NCI-H345 (cell line): Measurements from ENCODE around the gene ZNF674.

Experiments
- DNase-seq: peaks from one replicate; lab custom pipeline; 2025; lab: John Stamatoyannopoulos, UW

Gene ZNF674

GRCh38 chrX:46545111-46546005 is at the start of gene ZNF674:
ZNF674 (minus strand) TSS chrX:46545421; CDS start chrX:46542087, 3,334 bp downstream.
- DNase-seq, result peak; percentile 90

GRCh38 chrX:46589977-46590723 is 44.9 kb upstream of the ZNF674 start:
- DNase-seq, result no peak

DNA sequence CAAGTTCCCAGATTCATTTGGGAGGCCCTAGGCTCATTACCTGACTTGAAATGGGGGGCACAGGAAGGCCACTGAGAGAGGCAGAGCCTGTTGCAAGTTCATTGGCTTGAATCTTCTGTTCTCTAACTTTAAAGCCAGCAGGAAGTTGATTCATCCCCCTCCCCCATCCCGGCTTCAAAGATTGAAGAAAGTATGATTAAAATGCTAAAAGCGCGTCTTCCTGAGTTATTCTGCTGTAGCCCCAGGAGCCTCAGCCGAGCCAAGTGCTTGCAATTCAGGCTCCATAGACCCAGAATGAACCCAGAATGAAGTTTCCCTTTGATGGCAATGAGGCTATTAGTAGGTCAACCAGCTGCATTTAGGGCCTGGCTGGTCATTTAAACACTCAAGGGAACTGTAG is 43.0 kb upstream of the ZNF674 start:
- no peak for DNase-seq

GRCh38 chrX:46587753-46588171 is 42.5 kb upstream of the ZNF674 start:
- no peak for DNase-seq

GRCh38 chrX:46587158-46587557 is 41.9 kb upstream of the ZNF674 start:
- DNase-seq, result no peak

DNA sequence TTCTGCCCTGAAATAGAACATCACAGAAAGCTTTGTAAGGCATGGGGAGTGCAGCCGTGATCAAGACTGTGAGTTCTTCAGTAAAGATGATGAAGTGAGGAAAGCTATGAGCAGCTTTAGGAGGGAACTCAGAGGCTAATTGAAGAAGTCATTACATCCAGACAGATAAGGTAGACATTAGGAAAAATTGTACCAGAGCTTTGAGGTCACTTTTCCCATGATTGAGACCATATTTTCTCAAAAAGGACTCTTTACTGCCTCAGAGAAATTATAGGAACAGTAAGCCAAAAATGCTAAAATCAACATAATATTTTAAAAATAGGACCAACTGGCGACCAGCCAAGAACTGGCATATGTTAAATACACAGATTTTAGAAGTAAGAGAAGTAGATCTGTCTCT is 39.5 kb upstream of the ZNF674 start:
- no peak for DNase-seq

- DNase-seq, result no peak
Measured at GRCh38 chrX:46582966-46583365, 37.7 kb upstream of the ZNF674 start.

DNA sequence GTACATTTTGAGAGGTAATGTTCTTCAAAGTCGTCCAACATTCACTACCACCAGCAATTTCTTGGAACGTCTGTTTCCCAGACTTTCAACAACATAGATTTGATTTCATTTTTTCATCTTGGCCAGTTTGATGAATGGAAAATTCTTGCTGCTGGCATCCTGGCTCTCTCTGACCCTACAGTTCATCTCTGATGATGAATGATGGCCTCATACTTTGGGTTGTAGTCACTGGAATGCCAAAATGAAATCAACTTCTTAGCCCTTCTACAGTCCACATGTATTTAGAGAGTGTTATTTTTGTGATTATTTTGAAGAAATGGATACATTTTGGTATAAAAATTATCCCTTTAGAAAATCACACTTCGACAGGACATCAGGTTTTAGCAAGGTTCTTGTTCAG is 37.1 kb upstream of the ZNF674 start:
- DNase-seq, result no peak

DNA sequence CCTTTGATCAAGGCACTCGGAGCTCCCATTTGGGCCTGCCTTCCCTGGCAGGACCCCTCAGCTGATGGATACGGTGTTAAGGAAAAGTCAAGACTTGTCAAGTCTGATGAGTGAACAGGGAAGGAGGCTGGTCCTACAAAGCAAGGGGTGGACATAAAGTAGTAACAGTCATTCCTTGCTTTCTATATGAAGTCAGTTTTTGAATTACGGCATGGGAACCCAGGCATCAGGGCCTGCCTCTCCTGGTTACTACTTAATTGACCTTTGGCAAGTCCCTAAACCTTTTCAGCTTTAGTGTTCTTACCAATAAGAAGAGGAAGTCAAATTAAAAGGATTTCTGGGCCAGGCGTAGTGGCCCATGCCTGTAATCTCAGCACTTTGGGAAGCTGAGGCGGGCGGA is 35.4 kb upstream of the ZNF674 start:
- no peak for DNase-seq

DNA sequence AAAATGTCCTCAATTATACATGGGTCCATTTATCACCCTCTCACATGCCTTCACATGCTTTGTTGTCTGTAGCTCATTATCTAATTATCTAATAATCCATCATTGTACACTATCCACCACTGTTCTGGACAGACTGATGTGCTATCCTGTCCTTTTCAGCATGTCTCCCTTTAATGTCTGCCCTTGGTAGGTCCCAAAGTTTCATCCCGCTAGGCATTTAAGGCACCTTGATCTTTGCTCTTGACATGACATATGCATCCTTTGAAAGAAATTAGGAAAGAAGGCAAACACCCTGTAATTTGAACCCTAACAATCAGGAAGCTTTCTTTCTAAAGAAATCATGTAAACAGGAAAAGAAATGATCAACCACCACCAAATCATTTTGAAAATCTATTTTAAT is 34.0 kb upstream of the ZNF674 start:
- DNase-seq, result no peak

- DNase-seq, result no peak
Measured at GRCh38 chrX:46577221-46578005, 32.2 kb upstream of the ZNF674 start.

DNA sequence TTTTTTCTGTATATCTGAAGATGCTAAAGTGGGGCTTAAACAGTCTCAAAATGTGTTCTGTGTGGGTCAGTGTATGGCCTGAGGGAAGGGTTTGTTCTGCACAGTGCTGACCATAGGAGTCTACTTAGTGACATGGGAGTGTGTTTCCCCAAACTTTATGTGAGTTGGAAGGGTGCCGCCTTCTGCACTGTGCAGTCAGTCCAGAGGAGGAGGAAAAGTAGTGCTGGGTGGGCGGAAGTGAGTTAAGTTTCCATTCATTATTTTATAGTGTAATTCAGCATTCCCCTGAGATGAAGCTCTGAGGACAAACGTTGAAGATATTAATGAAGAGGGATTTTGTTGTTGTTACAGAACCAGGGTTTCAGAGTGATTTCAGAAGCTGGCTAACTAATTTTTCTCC is 31.2 kb upstream of the ZNF674 start:
- DNase-seq, result no peak

GRCh38 chrX:46575991-46576392 is 30.8 kb upstream of the ZNF674 start:
- DNase-seq, result no peak

GRCh38 chrX:46575586-46575985 is 30.4 kb upstream of the ZNF674 start:
- no peak for DNase-seq

DNA sequence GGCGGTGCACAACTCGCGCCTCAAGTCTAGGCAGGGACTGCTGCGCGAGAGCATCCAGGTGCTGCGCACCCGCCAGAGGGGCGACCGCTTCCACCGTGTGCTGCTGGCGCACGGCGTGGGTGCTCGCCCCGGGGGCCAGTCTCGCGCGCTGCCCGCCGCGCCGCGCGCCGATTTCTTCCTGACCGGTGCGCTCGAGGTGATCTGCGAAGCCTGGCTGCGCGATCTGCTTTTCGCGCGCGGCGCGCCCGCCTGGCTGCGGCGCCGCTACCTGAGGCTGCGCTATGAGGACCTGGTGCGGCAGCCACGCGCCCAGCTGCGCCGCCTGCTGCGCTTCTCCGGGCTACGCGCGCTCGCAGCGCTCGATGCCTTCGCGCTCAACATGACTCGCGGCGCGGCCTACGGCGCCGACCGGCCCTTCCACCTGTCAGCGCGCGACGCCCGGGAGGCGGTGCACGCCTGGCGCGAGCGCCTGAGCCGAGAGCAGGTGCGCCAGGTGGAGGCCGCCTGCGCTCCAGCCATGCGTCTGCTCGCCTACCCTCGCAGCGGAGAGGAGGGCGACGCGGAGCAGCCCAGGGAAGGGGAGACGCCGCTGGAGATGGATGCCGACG is 29.7 kb upstream of the ZNF674 start:
- peak; percentile 52 for DNase-seq

DNA sequence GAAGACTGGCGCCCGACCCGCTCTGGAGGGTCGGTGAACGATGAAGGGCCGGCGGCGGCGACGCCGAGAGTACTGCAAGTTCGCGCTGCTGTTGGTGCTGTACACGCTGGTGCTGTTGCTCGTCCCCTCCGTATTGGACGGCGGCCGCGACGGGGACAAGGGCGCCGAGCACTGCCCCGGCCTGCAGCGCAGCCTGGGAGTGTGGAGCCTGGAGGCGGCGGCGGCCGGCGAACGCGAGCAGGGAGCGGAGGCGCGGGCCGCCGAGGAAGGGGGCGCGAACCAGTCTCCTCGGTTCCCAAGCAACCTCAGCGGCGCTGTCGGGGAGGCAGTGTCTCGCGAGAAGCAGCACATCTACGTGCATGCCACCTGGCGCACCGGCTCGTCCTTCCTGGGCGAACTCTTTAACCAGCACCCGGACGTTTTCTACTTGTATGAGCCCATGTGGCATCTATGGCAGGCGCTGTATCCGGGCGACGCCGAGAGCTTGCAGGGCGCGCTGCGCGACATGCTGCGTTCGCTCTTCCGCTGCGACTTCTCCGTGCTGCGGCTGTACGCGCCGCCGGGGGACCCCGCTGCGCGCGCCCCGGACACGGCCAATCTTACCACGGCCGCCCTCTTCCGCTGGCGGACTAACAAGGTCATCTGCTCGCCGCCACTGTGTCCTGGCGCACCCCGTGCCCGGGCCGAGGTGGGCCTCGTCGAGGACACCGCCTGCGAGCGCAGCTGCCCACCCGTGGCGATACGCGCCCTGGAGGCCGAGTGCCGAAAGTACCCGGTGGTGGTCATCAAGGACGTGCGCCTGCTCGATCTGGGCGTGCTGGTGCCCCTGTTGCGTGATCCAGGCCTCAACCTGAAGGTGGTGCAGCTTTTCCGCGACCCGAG is 28.9 kb upstream of the ZNF674 start:
- peak; percentile 65 for DNase-seq

DNA sequence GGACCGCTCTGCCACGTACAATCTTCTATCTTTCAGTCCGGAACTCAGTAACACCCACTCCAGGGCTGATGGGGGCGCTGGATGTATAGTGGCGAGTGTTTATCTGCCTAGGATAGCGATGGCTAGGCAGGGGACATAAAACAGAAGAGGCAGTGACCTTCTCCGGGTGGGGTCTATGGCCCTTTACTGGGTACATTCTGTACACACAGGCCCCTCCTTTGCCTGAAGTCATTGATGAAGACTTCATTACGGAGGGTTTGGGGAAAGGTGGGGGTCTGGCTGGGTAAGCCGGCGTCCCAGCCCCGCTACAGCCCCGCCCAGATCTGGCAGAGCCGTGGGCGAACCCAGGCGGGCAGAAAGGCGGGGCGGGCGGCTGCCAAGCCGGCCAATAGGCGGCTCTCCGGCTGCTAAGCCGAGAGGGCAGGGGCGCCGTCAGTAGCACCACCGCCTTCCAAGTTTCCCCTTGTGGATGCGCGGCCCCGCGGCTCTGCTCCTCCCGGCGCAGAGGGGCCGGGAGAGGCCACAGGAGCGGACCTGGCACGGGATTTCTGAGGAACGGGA is 28.2 kb upstream of the ZNF674 start, which contains the start of gene CHST7:
Gene CHST7, plus strand, starts transcription at position 435 of the 561 bp plus-strand sequence. CDS start 167 bp downstream, outside the sequence.
- DNase-seq, result peak; percentile 78

- DNase-seq, result no peak
Measured at GRCh38 chrX:46572340-46572936, 27.2 kb upstream of the ZNF674 start.

- DNase-seq, result no peak
Measured at GRCh38 chrX:46571423-46572339, 26.5 kb upstream of the ZNF674 start.
